PC-9 (cell line): ENCODE measurements around the gene KDM4B.

Experiments
- CTCF ChIP-seq: fragments of 200-600 bp; sonication (generic); conservative IDR thresholded peaks from 2 replicates; pipeline ENCODE4 v1.6.1; 2017; ENCODE audit warnings: mixed run types, antibody characterized with exemption, mild to moderate bottlenecking, moderate library complexity
- EZH2 ChIP-seq: fragments of 200-600 bp; sonication (generic); IDR thresholded peaks from 2 replicates; pipeline ENCODE4 v1.8.0; 2017; ENCODE audit warnings: antibody characterized with exemption, low read depth

DNA sequence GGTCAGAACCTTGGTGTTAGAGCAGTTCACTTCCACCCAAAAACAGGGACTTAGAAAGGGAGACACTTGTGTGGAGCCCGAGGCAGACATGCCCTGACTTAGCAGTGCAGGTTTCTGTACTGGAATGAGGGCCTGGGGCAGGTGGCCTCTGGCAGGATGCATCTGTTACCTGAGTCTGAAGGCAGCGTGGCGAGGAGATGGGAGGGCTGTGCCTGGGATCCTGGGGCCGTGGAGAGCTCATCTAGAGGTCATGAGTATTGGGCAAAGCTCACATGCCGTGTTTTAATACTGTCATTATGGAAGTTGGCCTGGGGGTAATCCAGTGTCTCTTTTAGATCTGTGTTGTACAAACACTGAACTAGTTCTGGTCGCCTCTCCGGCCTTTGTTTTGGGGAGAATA lies 21.4 kb downstream of the KDM4B start:
- no peak for TF ChIP-seq EZH2
- TF ChIP-seq CTCF = no peak
